NB4 (cell line): ENCODE results near the gene SERPINB7.

Source experiments
- CTCF ChIP-seq: IDR thresholded peaks from one replicate; pipeline ENCODE4 v1.5.1; 2012; ENCODE audit warnings: low read depth, low read length
- MAX ChIP-seq: IDR thresholded peaks from 2 replicates; pipeline ENCODE4 v1.6.1; 2011; ENCODE audit warnings: low read depth, low read length
- MYC ChIP-seq: IDR thresholded peaks from 2 replicates; pipeline ENCODE4 v1.6.1; 2011; ENCODE audit warnings: low read depth, low read length
- POLR2A ChIP-seq: IDR thresholded peaks from 2 replicates; pipeline ENCODE4 v1.6.1; 2011; ENCODE audit warnings: mild to moderate bottlenecking; ENCODE audit not compliant: insufficient read length; ENCODE audit errors: extremely low read depth

GRCh38 chr18:63808125-63808524 is 32.9 kb downstream of the SERPINB7 start:
- TF ChIP-seq CTCF = no peak
- TF ChIP-seq MYC = no peak
- TF ChIP-seq POLR2A = no peak
- no peak for TF ChIP-seq MAX
